ENCODE measurements around the gene NEU2.

DNA sequence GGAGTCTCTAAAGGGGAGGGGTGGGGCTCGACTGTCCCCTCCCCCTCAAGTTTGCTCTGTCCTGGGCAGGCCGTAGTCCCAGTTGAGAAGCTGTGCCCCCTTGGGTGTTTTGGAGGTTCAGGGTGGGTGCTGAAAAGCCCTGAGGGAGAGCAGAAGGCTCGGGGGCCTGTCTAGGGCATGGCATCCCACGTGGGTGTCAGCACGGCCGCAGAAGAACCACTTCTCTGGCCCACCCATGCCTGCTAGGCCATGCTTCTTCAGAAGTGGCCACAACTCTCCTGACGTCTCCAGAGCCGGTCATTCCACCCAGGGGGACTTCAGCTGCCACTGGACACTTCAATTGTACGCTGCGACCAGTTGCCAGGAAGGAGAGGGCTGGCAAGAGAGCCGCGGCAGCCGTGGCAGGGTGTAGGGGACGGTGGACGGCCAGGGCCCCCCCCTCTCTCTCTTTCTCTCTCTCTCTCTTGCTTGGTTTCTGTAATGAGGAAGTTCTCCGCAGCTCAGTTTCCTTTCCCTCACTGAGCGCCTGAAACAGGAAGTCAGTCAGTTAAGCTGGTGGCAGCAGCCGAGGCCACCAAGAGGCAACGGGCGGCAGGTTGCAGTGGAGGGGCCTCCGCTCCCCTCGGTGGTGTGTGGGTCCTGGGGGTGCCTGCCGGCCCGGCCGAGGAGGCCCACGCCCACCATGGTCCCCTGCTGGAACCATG, 27.5 kb downstream of the NEU2 start, which contains the start of gene INPP5D:
- TF ChIP-seq, protein P1, sequence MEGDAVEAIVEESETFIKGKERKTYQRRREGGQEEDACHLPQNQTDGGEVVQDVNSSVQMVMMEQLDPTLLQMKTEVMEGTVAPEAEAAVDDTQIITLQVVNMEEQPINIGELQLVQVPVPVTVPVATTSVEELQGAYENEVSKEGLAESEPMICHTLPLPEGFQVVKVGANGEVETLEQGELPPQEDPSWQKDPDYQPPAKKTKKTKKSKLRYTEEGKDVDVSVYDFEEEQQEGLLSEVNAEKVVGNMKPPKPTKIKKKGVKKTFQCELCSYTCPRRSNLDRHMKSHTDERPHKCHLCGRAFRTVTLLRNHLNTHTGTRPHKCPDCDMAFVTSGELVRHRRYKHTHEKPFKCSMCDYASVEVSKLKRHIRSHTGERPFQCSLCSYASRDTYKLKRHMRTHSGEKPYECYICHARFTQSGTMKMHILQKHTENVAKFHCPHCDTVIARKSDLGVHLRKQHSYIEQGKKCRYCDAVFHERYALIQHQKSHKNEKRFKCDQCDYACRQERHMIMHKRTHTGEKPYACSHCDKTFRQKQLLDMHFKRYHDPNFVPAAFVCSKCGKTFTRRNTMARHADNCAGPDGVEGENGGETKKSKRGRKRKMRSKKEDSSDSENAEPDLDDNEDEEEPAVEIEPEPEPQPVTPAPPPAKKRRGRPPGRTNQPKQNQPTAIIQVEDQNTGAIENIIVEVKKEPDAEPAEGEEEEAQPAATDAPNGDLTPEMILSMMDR (IDR thresholded peaks at IDR 0.05): no peak
- TF ChIP-seq POLR2AphosphoS5 (IDR thresholded peaks at IDR 0.05): peak; percentile 50 to 55
